Skeletal muscle tissue (tissue), 4 donors: Measurements from ENCODE around the gene CORO6. TPM values are rescaled to one million over a fixed set of nuclear protein-coding genes. Genes with fewer than 3 reads are reported as not detected.

Experiments used
- H3K27ac ChIP-seq: one replicate; pipeline ENCODE4 v1.7.0; 2013; ENCODE audit warnings: mild to moderate bottlenecking, low read depth, low read length, inconsistent platforms
- H3K27me3 ChIP-seq, 3 donors: one replicate each; pipeline ENCODE4 v1.7.0; 2013; ENCODE audit warnings: low read length in 3 of 3; ENCODE audit not compliant: control insufficient read depth in 3 of 3, insufficient read depth in 3 of 3
- H3K36me3 ChIP-seq, 3 donors: one replicate each; pipeline ENCODE4 v1.7.0; 2013; ENCODE audit warnings: low read length in 3 of 3; ENCODE audit not compliant: control insufficient read depth in 3 of 3, insufficient read depth in 3 of 3
- H3K4me1 ChIP-seq, 3 donors: one replicate each; pipeline ENCODE4 v1.7.0; 2013; ENCODE audit warnings: low read length in 3 of 3, mild to moderate bottlenecking in 3 of 3; ENCODE audit not compliant: control insufficient read depth in 3 of 3, insufficient read depth in 3 of 3
- H3K4me3 ChIP-seq, 3 donors: one replicate each; pipeline ENCODE4 v1.7.0; 2013; ENCODE audit warnings: low read length in 3 of 3
- H3K9ac ChIP-seq, 3 donors: one replicate each; pipeline ENCODE4 v1.7.0; 2013; ENCODE audit warnings: low read length in 3 of 3, mild to moderate bottlenecking in 3 of 3, moderate library complexity in 2 of 3, low read depth in 1 of 3
- H3K9me3 ChIP-seq, 3 donors: one replicate each; pipeline ENCODE4 v1.7.0; 2013; ENCODE audit warnings: low read length in 3 of 3; ENCODE audit not compliant: control insufficient read depth in 3 of 3
- total RNA-seq: library from RNA; depleted of rRNA; stranded (reverse); fragments of >200 nt; gene quantifications from one replicate; pipeline ENCODE4 v1.2.3, GENCODE V29; 2014
- donor health status: Osteomylitis.

CORO6 gene
- total RNA-seq, 1 donor from 2014 or later: 43.3 TPM

DNA sequence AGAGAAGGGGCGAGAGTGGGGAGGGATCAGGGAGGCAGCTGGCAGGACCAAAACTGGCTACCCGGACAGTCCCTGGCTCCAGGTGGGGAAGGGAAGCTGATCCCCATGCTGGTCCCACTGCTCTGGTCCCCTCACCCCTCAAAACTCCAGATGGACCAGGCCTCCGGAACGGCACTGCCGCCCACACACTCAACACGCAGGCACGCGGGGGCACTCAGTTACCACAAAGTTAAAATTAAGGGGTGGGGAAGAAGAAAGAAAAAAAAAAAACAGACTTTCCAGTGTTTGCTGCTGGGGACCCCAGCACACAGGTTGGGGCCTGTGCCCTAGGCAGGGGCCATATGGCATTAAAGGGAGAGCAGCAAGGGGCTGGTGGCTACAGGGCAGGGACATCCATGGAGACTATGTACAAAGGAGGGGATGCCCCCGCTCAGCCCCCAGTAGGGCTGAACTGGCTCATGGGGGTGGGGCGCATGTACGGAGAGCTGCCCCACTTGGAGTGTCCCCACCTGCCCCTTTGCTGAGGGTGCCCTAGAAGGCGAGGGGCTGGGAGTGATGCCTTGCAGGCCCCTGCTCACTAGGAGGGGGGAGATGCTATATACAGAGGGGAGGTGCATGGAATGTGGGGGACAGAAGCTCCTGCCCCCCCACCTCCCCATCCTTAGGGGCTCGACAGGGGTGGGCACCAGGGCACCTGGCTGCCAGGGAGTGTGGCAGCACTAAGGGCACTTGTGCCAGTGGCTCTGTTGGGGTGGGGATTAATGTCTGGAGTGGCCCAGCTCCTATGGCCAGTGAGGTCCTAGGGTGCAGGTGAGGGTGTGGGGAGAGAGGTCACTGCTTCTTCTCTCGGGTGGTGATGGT is 48.6 kb downstream of the CORO6 start:
- H3K27me3 ChIP-seq: no peaks in the 10 kb centered on the region
- no peaks in the 10 kb centered on the region for H3K9me3 ChIP-seq
- peaks cover 18 to 31% (median 26%) of the 10 kb centered on the region in 3 donors for H3K4me1 ChIP-seq
- no peak overlapping the region for H3K27ac ChIP-seq
- H3K9ac ChIP-seq: no peak overlapping the region
- H3K4me3 ChIP-seq: no peak overlapping the region
- peaks cover 42 to 51% (median 48%) of the 10 kb centered on the region in 3 donors for H3K36me3 ChIP-seq

GRCh38 chr17:29573558-29573869 is 49.2 kb downstream of the CORO6 start:
- H3K9ac ChIP-seq: no peak overlapping the region
- no peak overlapping the region for H3K4me3 ChIP-seq
- H3K9me3 ChIP-seq: no peaks in the 10 kb centered on the region
- H3K27me3 ChIP-seq: no peaks in the 10 kb centered on the region
- H3K27ac ChIP-seq: no peak overlapping the region
- peaks cover 21 to 36% (median 29%) of the 10 kb centered on the region in 3 donors for H3K4me1 ChIP-seq
- H3K36me3 ChIP-seq: peaks cover 39 to 45% (median 43%) of the 10 kb centered on the region in 3 donors

GRCh38 chr17:29572691-29573557 is 49.8 kb downstream of the CORO6 start:
- H3K9ac ChIP-seq: peak overlapping the region in 1 of 3 donors; percentile 64
- H3K4me3 ChIP-seq: peak overlapping the region in 2 of 3 donors; percentile 40 to 65
- H3K36me3 ChIP-seq: peaks cover 36 to 40% (median 38%) of the 10 kb centered on the region in 3 donors

GRCh38 chr17:29571883-29572681 is 50.6 kb downstream of the CORO6 start:
- H3K36me3 ChIP-seq: peaks cover 27 to 32% (median 29%) of the 10 kb centered on the region in 3 donors
- peak overlapping the region in 2 of 3 donors; percentile 40 to 65 for H3K4me3 ChIP-seq
- H3K27ac ChIP-seq: no peak overlapping the region
- no peaks in the 10 kb centered on the region for H3K9me3 ChIP-seq
- peaks cover 24 to 40% (median 33%) of the 10 kb centered on the region in 3 donors for H3K4me1 ChIP-seq
- no peaks in the 10 kb centered on the region for H3K27me3 ChIP-seq
- H3K9ac ChIP-seq: peak overlapping the region in 1 of 3 donors; percentile 64

More at GRCh38 chr17:29572691-29573557, 49.8 kb downstream of the CORO6 start:
- Histone ChIP-seq H3K9me3 (no peaks in the 10 kb centered on the region), H3K4me1 (peaks cover 21 to 36% (median 29%) of the 10 kb centered on the region in 3 donors), H3K27ac (no peak overlapping the region), H3K27me3 (no peaks in the 10 kb centered on the region)

GRCh38 chr17:29571486-29571882 is 51.2 kb downstream of the CORO6 start:
- Histone ChIP-seq H3K4me3 (no peak overlapping the region), H3K4me1 (peaks cover 24 to 41% (median 33%) of the 10 kb centered on the region in 3 donors), H3K27ac (no peak overlapping the region), H3K27me3 (no peaks in the 10 kb centered on the region), H3K9ac (peak overlapping the region in 1 of 3 donors; percentile 64), H3K9me3 (no peaks in the 10 kb centered on the region), H3K36me3 (peaks cover 21 to 26% (median 24%) of the 10 kb centered on the region in 3 donors)

DNA sequence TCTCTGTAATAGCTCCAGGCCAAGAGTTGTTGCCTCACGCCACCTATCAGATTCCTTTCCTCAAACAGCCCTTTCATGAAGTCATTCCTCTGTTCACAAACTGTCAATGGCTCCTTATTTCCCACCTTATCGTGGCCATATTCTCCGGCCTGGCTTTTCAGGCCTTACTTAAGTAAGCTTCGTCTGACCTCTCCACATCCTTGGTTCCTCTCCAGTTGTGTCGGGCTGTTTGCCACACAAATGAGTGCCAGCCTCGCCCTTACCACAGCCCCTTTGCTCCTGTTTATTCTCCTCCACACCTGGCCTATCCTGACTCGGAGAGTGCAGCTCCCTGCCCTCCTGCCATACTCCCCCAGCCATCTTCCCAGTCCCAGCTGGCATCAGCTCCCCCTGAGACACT is 52.2 kb downstream of the CORO6 start:
- peaks cover 26 to 50% (median 33%) of the 10 kb centered on the region in 3 donors for H3K4me1 ChIP-seq
- no peak overlapping the region for H3K4me3 ChIP-seq
- peak overlapping the region in 1 of 3 donors; percentile 40 for H3K9ac ChIP-seq
- no peaks in the 10 kb centered on the region for H3K9me3 ChIP-seq
- peaks cover 0 to 6% (median 0%) of the 10 kb centered on the region in 3 donors for H3K27me3 ChIP-seq
- H3K36me3 ChIP-seq: peaks cover 12 to 17% (median 14%) of the 10 kb centered on the region in 3 donors
- H3K27ac ChIP-seq: no peak overlapping the region

DNA sequence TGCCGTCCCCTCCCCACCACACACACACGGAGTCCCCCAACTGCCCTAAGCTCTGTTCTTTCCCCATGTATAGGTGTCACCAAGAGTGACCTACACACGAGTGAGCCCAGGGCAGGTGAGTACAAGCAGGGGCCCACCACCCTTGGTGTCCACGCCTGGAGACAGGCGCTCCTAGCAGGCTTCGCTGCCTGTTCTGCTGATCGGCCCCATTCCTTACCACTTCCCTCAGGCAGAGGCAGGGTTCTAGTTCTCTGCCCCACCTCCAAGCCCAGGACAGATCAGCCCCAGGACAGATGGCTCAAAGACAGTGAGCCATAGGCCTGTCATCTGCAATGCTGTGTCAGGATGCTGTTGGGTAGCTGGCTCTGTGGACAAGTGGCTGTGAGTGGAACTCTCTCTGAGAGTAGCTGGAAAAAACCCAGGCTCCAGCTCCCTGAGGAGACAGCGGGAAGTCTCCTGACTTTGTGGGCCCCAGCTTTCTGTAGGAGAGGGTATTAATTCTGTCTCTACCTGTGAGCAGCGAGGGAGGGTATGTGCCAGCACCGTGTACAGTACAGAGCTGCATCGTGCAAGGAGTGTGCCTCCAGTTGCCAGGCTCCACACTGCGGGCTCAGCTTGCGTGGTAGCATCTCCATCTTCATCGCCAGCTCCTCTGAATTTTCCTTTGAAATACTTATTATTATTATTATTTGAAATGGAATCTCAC is 53.3 kb downstream of the CORO6 start:
- peak overlapping the region; percentile 74 to 82 (median 82) for H3K9ac ChIP-seq
- peaks cover under 1 to 7% (median 6%) of the 10 kb centered on the region in 3 donors for H3K36me3 ChIP-seq
- peak overlapping the region; percentile 78 to 90 (median 78) for H3K4me3 ChIP-seq
- no peaks in the 10 kb centered on the region for H3K9me3 ChIP-seq
- peaks cover 28 to 51% (median 33%) of the 10 kb centered on the region in 3 donors for H3K4me1 ChIP-seq
- H3K27ac ChIP-seq: peak overlapping the region; percentile 83
- peaks cover 0 to 6% (median 0%) of the 10 kb centered on the region in 3 donors for H3K27me3 ChIP-seq

GRCh38 chr17:29568331-29569244 is 54.1 kb downstream of the CORO6 start, which contains the start of gene TP53I13:
Gene TP53I13 (plus strand): TSS chr17:29568701. CDS start chr17:29568759, 58 bp downstream.
- peaks cover 28 to 51% (median 33%) of the 10 kb centered on the region in 3 donors for H3K4me1 ChIP-seq
- H3K4me3 ChIP-seq: peak within 1 kb of the TSS; percentile 86 to 90 (median 87)
- H3K36me3 ChIP-seq: peaks cover 0 to 5% (median 3%) of the 10 kb centered on the region in 3 donors
- peaks cover 0 to 6% (median 0%) of the 10 kb centered on the region in 3 donors for H3K27me3 ChIP-seq
- H3K9me3 ChIP-seq: no peaks in the 10 kb centered on the region
- peak within 1 kb of the TSS; percentile 83 to 87 (median 83) for H3K9ac ChIP-seq
- peak within 1 kb of the TSS; percentile 83 for H3K27ac ChIP-seq
